Inflammatory macrophage treated with lipopolysaccharide for 1 hour (primary cell): ENCODE data around the gene OR10T2.
"Not testable (repeated sequence)": the region's sequence is repeated elsewhere in the genome, so short reads cannot be mapped to it uniquely, and the experiment has no call there.

Source experiments
- DNase-seq, 2 donors: peaks; one replicate each; pipeline ENCODE4 v3.0.0-alpha.2; 2020 to 2022

OR10T2 gene, protein sequence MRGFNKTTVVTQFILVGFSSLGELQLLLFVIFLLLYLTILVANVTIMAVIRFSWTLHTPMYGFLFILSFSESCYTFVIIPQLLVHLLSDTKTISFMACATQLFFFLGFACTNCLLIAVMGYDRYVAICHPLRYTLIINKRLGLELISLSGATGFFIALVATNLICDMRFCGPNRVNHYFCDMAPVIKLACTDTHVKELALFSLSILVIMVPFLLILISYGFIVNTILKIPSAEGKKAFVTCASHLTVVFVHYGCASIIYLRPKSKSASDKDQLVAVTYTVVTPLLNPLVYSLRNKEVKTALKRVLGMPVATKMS

DNA sequence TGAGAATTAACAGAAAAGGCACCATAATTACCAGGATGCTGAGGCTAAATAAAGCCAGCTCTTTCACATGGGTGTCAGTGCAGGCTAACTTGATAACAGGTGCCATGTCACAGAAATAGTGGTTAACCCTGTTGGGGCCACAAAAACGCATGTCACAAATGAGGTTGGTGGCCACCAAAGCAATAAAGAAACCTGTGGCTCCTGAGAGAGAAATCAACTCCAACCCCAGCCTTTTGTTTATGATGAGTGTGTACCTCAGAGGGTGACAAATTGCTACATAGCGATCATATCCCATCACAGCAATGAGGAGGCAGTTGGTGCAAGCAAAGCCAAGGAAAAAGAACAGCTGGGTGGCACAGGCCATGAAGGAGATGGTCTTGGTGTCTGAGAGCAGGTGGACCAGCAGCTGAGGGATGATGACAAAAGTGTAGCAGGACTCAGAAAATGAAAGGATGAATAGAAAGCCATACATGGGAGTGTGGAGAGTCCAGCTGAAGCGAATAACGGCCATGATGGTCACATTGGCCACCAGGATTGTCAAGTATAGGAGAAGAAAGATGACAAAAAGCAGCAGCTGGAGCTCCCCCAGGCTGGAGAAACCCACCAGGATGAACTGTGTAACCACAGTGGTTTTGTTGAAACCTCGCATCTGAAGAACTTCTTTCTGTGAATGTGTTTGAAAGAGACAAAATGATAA lies at the start of gene OR10T2:
Gene OR10T2 (minus strand): TSS at position 649 of the 697 bp plus-strand sequence. CDS start 0 bp downstream, at position 649.
- DNase-seq: no peak

DNA sequence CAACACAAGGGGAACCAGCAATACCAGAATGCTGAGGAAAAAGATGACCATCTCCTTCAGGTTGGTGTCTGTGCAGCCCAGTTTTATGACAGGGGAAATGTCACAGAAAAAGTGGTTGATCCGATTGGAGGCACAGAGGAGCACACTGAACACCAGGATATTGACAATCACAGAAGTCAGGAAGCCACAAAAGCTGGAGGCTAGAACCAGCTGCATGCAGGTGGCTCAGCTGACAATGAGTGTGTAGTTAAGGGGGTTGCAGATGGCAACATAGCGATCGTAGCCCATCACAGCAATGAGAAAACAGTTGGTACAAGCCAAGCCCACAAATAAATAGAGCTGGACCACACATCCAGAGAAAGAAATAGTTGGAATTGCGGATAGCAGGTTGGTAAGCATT lies 46.1 kb upstream of the OR10T2 start:
- no peak for DNase-seq

DNA sequence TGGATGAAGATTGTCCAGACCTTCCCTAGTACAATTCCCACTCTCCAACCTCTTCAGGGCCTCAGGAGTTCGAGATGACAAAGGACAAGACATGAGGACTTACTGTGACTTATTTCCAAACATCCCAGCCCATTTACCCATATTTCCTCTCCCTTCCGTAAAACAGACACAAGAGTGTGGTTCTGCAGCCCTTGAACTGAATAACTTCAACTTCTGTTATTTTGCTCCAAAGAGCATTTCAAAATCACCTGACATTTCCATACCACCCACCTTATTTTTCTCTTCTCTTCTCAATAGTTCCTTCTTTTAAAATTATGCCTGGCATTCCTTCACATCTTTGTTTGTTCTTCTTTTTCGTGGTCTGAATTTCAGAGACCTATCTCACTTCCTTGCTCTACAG lies 35.5 kb upstream of the OR10T2 start:
- DNase-seq: peak; percentile 38 to 58

DNA sequence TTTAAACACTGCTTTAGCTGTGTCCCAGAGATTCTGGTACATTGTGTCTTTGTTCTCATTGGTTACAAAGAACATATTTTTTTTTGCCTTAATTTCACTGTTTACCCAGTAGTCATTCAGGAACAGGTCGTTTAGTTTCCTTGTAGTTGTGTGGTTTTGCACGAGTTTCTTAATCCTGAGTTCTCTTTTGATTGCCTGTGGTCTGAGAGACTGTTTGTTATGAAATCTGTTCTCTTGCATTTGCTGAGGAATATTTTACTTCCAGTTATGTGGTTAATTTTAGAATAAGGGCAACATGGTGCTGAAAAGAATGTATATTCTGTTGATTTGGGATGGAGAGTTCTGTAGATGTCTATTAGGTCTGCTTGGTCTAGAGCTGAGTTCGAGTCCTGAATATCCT lies 30.9 kb upstream of the OR10T2 start:
- peak; percentile 60 to 64 for DNase-seq

DNA sequence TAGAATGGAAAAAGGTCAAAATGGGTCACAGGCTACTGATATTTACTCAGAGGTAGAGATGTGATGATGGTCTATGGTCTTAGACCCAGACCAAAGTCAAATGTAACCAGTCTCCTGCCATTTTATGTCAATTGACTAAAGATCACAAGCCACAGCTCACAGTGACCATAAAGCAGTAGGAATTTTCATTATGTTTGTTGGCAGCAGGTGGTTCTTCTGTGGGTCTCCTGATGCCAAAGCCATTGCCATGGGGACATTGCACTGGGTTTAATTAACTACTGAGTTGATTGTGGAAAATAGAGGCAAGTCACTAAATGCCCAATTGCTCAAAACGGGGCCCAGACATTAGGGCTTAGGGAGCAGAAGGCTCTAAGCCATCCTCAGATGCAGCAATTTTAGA lies 26.9 kb upstream of the OR10T2 start, which contains the start of gene OR10K2:
Gene OR10K2 (minus strand): TSS at position 101 of the 400 bp plus-strand sequence. CDS start 5,371 bp downstream, outside the sequence.
- no peak for DNase-seq

DNA sequence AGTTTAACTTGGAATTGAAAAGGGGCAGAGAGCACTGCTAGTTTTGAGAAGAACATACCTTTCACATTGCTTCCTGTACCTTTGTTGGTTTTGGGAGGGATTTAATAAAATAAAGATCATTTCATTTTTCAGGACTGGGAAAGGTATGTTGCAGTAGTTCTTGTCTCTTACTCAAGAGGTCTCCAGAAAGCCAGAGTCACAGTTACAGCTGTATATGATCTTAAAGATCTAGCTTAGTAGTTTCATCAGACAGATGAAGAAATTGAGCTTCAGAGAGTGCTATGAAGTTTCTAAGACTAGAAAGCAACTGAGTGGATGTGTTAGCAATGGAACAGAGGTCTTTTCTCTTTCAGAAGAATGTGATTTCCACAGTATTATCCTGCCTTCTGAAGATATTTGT lies 25.8 kb upstream of the OR10T2 start:
- peak in 1 of 2 donors; percentile 14 for DNase-seq

DNA sequence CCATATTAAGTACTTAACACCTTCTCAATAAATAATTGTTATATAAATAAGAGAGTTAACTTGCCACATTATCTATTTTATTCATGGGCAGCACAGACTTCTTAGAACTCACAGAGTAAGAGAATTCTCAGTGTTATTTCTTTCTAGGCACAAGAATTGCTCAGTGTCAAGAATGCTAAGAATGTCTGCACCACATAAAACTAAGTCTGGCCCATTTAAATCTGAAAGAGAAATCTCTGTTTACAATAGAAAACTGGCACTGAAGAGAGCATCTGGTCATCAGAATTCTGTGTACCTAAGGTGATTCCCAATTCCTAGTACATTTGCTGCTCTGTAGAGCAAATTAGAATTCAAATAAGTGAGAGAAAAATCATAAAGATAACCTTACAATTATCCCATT lies 22.9 kb upstream of the OR10T2 start:
- DNase-seq: no peak

DNA sequence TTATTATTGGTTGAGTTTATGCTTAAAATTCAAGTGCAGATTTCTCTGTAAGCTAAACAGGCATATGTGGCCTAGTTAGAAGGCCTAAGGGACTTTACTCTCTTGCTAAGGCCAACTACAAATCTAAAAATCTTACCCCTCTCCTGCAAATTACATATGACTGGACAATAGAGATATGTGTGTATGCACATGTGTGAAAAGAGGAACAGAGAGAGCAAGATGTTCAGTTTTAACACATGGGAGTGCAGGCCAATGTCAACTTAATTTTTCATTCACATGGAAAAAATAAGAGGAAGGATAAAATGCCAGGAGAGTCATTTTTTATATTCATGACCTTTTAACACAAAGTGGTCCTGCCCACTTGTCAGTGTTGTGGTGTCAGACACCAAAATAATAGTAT lies 18.3 kb upstream of the OR10T2 start:
- no peak for DNase-seq

DNA sequence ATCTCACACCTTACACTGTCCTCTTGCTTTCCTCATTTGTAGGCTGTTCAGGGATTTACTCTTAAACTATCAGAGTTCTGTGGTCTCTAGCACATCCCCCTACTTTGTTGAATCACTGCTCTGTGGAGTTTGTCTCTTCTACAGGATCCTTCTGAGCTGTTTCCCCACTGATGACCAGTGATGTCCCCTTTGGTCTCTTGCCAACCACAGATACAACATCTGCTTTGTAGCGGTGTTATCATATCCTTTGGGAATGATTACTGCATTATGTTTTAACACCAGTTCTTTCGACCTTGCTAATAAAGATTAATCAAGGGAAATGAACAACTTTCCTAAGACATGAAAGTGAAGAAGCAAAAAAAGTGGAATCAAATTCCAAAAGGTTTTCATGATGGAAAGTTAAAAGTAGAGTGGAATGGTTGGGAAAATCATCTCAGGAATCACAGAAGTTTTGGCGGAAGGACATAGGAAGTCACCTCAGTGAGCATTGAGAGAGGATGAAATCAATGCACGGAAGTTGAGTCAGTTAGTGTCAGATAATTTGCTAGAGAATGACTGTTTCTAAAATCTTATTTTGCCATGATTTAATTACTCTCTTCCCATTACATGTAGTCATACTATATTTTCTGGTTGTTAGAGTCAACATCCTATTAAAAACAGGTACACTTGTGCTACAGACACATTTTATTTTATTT lies 15.5 kb upstream of the OR10T2 start:
- no peak for DNase-seq

DNA sequence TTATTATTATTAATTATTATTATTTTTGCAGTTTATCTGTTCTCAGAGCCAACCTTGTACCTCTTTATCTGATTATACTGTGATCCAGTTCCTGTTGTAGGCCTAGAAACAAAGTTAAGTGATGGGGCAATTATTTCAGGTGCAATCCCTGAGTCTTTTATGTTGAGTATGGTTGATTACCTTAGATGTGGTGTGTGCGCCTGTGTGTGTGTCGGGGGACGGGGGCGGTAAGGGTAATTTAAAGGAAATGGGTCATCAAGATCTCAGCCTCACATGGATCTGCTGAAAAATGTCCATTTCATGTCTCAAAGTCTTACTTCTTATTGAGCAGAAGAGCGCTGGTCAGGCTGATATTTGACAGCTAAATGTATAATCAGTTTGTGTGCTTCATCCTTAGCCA lies 7.8 kb upstream of the OR10T2 start:
- no peak for DNase-seq

DNA sequence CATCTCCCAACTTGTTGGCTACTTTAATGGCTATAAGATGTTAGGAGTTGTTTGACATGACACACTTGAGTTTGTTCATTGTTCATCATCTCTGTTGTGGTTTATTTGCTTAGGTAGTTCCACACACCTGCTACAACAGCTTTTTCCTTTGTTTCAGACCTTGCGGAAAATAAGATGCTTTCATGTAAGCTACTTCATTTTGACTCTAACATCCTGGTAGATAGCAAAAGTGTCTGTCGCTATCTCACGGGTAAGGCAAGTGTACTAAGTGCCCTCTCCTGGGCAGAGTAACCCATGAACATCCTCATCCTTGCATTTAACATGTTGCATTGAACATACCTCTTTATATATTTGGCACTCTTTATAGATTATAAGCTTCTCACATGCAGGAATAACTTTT lies 1.6 kb upstream of the OR10T2 start:
- no peak for DNase-seq

DNA sequence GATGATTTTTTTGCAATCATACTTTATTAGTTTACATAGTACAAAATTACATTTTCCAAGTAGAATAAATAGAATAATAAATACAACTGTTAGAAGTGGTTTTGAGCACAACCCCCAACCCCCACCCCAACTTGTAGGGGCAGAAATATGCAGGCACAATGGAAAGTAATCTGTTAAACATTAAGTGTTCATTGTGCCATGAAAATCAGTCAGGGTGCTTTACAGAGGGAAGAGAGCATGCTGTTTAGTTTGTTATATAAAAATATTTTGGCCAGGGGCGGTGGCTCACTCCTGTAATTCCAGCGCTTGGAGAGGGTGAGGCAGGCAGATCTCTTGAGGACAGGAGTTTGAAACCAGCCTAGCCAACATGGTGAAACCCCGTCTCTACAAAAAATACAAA lies 2.6 kb downstream of the OR10T2 start:
- DNase-seq: no peak

DNA sequence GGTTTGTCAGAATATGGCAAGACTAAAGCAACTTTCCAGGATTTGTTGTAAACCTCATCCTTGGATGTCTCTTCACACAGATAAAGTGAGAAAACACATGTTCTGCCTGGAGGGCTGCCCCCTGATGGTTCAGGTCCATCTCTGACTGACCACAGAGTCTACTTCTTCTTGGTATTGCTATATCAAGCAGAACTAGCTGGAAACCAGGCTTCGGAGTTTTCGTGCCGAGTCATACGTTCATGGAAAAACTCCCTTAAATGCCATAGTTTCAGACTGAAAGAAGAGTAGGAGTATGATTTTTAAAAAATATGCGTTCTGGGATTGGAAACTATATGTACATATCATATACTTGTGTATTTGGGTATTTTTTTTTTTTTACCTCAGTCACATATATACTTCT lies 5.8 kb downstream of the OR10T2 start:
- peak; percentile 22 to 39 for DNase-seq

DNA sequence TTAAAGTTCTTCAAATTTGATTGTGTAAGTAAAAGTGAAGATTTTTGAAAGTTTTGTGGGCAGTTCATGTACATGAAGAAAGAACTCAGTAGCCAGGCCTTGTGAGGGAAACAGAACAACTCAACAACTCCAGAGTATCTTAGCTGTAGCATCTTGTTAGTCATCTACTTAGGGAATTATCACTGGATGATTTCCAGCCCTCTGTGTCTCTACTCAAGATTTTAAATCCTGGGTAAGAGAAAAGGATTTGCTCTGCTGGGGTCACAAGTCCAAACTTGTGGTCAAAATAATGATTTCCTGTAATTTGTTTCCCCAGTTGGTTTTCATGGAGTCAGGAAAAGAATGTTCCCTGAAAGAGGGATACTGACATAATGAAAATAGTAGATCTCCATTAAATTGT lies 8.2 kb downstream of the OR10T2 start:
- DNase-seq: no peak

DNA sequence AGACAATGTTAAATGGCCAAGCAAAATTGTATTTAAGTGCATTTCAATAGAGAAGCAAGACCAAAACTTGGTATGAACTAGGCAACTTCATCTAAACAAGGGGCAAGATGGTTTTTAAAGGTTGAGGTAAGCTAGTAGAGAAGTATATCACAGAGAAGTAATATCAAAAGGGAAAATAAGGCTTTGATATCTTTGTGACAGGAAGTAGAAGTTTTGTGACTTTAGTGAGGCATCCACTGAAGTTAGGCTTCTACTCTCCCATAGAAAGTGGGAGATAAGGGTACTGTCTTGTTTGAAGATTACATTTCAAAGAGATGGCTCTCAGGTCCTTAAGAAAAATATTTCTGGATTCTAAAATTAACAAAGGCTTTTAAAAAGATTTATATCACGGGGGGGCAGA lies 8.9 kb downstream of the OR10T2 start:
- DNase-seq: no peak

DNA sequence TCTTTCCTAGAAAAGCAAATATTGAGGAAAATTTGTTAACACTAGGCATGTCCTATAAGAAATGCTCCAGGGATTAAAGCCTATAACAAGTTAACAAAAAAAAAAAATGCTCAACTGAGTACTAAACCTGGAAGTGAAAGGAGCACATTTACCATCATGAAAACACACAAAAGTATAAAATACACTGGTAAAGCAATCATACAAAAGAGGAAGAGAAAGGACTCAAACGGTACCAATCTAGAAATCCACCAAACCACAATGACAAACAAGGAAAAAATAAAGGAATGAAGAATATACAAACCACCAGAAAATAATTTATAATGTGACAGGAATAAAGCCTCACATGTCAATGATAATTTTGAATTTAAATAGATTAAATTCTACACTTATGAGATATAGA lies 24.4 kb downstream of the OR10T2 start:
- peak in 1 of 2 donors; percentile 7 for DNase-seq

DNA sequence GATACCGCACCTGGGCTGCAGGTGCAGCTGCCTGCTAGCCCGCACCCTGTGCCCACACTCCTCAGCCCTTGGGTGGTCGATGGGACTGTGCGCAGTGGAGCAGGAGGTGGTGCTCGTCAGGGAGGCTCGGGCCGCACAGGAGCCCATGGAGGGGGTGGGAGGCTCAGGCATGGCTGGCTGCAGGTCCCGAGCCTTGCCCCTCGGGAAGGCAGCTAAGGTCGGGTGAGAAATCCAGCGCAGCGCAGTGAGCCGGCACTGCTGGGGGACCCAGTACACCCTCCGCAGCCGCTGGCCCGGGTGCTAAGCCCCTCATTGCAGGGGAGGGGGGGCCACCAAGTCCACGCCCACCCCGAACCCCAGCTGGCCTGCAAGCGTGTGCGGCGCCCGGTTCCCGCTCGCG lies 25.2 kb downstream of the OR10T2 start:
- DNase-seq: not testable (repeated sequence)

DNA sequence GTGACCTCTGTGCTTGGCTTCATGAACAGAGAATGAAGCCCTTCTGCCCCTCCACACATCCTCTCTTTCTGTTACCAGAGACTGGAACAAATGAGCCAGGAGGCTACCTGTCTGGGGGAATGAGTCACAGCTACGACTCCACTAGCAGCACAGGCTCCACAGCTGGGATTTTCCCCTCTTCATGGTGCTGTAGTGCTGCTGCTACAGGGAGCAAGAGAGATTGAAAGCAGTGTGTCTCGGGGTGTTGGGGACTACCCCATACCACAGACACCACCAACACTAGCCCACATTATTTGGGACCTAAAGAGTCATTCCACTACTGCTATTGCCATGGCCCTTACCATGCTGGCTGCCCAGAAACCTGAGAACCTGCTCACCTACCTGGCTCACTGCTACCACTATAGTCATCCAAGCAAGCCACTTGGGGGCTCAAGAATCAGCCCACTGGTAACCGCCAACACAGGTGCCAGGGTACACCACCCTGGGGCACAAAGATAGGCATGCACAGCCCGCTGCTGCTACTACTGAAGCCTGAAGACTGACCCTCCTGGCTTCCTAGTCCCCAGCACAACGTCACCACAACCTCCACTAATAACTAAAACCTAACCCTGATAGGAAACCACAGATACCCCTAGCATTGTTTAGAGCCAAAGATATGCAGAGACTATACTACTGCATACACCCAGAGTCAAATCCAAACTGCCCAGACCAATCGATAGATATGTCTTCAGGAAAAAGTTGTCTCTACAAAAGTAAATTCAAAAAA lies 27.9 kb downstream of the OR10T2 start:
- DNase-seq: no peak

DNA sequence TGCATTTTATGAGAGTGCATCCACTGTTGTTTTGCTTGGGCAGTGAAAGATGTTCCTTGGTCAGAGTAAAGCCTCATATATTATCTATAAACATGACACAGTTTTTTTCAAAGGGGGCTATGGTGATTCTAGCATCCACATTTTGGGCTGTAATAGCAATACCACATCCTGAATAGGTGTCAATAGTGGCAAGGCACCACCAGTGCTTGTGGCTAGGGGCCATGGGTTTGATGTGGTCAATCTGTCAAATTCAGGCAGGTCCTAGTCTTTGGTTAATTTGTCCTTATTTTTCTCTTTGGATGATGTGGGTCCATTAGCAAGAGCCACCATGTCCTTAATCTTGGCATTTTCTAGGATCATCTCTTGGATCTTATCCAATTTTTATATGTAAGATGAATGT lies 32.5 kb downstream of the OR10T2 start:
- no peak for DNase-seq

DNA sequence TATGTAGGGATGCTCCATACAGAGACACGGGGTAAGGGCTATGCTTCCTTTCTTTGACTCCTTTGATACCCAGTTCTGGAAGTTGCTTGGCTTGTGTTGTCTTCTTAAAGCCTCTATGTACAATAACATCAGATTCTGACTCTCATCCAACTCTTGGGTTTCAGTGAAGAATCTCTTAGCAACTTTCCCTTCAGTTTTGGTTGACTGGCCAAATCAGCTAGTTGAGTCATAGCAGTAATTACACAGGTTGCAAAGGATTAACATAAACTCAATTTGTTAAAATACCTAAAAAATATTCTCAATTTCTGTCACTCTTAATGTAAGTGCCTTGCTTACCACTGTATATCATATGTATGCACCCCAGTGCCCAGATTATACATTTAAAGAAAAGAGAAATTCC lies 36.3 kb downstream of the OR10T2 start:
- DNase-seq: no peak

DNA sequence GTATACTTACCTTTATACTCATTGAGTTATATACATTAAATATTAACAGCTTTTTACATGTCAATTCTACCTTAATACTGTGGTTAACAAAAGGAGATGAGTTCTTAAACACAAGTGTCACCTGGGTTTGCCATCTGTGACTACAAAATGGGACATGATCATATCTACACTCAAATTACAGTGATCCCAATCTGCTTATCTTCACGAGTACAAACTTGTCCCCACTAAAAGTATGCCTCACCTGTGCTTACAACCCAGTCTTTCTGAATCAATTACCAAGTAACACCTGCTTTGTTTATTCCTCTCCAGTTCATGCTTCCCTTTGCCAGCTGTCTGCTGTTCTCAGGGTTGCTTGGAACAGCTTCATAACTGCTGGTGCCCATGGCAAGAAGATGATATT lies 36.8 kb downstream of the OR10T2 start:
- DNase-seq: no peak

DNA sequence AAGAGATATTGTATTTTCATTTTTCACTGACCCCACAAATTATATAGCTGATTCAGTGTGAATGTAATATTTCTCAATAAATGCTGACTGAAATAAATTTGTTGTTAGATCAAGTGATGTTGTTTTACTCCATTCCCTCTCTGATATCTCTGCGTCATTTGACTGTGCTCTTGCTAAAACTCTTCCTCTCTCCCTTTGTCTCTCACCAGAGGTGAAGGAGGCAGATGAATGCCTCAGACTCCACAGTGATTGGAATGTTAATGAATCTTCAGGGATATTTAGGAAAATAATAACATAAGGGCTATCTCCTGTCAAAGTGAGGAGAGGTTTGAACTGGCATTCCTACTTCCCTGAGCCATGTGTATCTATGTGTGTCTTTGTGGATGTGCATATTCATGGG lies 41.8 kb downstream of the OR10T2 start:
- DNase-seq: no peak

DNA sequence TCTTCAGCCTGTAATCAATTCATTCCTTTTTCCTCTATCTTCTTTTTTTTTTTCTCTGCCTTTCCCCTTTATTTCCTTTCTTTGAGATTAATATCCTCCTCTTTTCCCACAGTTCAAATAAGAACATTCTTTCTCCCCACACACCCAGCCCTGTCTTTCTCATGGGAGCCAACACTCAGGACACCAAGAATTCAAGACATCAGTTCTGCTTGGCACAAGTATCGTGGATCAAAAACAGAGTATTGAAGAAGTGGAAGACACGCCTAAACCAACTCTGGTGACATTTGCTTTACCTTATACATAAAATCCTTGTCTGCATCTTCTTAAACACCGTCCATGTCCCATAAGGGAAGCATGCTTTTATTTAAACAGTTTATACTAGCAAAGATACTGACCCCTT lies 42.6 kb downstream of the OR10T2 start:
- no peak for DNase-seq
